PFSK-1 (cell line): ENCODE results near the gene TLR4.

Experiments used
- FOXP2 ChIP-seq: optimal IDR thresholded peaks from 2 replicates; pipeline ENCODE3; 2011; ENCODE audit warnings: borderline replicate concordance, control low read depth, inconsistent platforms; ENCODE audit not compliant: insufficient read depth; ENCODE audit errors: extremely low read length, extremely low read depth
- POLR2AphosphoS5 ChIP-seq: IDR thresholded peaks from 2 replicates; pipeline ENCODE4 v1.6.1; 2012; ENCODE audit warnings: low read depth, mild to moderate bottlenecking, control low read depth, low read length, moderate library complexity
- REST ChIP-seq, 2 experiments: IDR thresholded peaks; 2 replicates each; pipeline versions ENCODE4 v1.6.1 to v1.8.0; 2011 to 2012; ENCODE audit warnings: low read depth in 2 of 2, low read length in 2 of 2, control low read depth in 1 of 2, inconsistent platforms in 1 of 2, mild to moderate bottlenecking in 1 of 2, moderate library complexity in 1 of 2; ENCODE audit not compliant: insufficient read depth in 1 of 2
- SIN3A ChIP-seq: IDR thresholded peaks from 2 replicates; pipeline ENCODE4 v1.6.1; 2012; ENCODE audit warnings: mild to moderate bottlenecking, low read length, moderate library complexity, borderline replicate concordance; ENCODE audit not compliant: insufficient read depth
- TAF1 ChIP-seq: IDR thresholded peaks from 2 replicates; pipeline ENCODE4 v1.6.1; 2012; ENCODE audit warnings: low read length, control low read depth, borderline replicate concordance; ENCODE audit not compliant: insufficient read depth

The TLR4 gene

GRCh38 chr9:117720555-117720954, 16.4 kb downstream of the TLR4 start:
- TF ChIP-seq FOXP2 (no peak), SIN3A (no peak), TAF1 (no peak), POLR2AphosphoS5 (no peak), REST (IDR thresholded peaks at IDR 0.05; ENCODE audit: insufficient read depth in 1 of 2, low read depth in 2 of 2, low read length in 2 of 2) (no peak)

- TF ChIP-seq SIN3A: no peak
- TF ChIP-seq POLR2AphosphoS5: no peak
- TF ChIP-seq TAF1: no peak
- no peak for TF ChIP-seq REST (IDR thresholded peaks at IDR 0.05; ENCODE audit: insufficient read depth in 1 of 2, low read depth in 2 of 2, low read length in 2 of 2)
These were observed 16.8 kb downstream of the TLR4 start for GRCh38 chr9:117720987-117721386.

GRCh38 chr9:117722108-117722761, 18.0 kb downstream of the TLR4 start:
- no peak for TF ChIP-seq FOXP2
- no peak for TF ChIP-seq REST (IDR thresholded peaks at IDR 0.05; ENCODE audit: insufficient read depth in 1 of 2, low read depth in 2 of 2, low read length in 2 of 2)
- no peak for TF ChIP-seq TAF1
- TF ChIP-seq POLR2AphosphoS5: no peak
- no peak for TF ChIP-seq SIN3A

- TF ChIP-seq REST (IDR thresholded peaks at IDR 0.05; ENCODE audit: insufficient read depth in 1 of 2, low read depth in 2 of 2, low read length in 2 of 2) (no peak), FOXP2 (no peak), TAF1 (no peak), SIN3A (no peak), POLR2AphosphoS5 (no peak)
These were observed 19.9 kb downstream of the TLR4 start for GRCh38 chr9:117723986-117724625.
